Activated CD4-positive, alpha-beta memory T cell treated with anti-CD3 and anti-CD28 coated beads for 36 hours (primary cell): ENCODE measurements around the gene TRIM71. TPM values are rescaled to one million over a fixed set of nuclear protein-coding genes. Genes with fewer than 3 reads are reported as not detected.
"Not testable (repeated sequence)": the region's sequence is repeated elsewhere in the genome, so short reads cannot be mapped to it uniquely, and the experiment has no call there.

Source experiments
- CTCF ChIA-PET: fragments of 350-600 bp; sonication (Branson Sonifier 250); formaldehyde crosslinking; loops from one replicate; lab custom pipeline; 2021; ENCODE audit warnings: antibody characterized with exemption, inconsistent platforms; lab: Charles Lee
- POLR2A ChIA-PET: fragments of 350-600 bp; sonication (Branson Sonifier 250); formaldehyde crosslinking; loops from one replicate; lab custom pipeline; 2021; ENCODE audit warnings: antibody characterized with exemption; lab: Charles Lee
- DNase-seq: peaks from one replicate; pipeline ENCODE4 v3.0.0-alpha.2; 2020
- H3K27ac Mint-ChIP-seq: one replicate; pipeline ENCODE4 v1.8.0; 2021; ENCODE audit warnings: mixed read lengths
- H3K27me3 Mint-ChIP-seq: one replicate; pipeline ENCODE4 v1.8.0; 2021; ENCODE audit warnings: mixed read lengths
- H3K36me3 Mint-ChIP-seq: one replicate; pipeline ENCODE4 v1.8.0; 2021; ENCODE audit warnings: mixed read lengths
- H3K4me1 Mint-ChIP-seq: one replicate; pipeline ENCODE4 v1.8.0; 2021; ENCODE audit warnings: low read depth, mixed read lengths
- H3K4me3 Mint-ChIP-seq: one replicate; pipeline ENCODE4 v1.8.0; 2021; ENCODE audit warnings: mild to moderate bottlenecking, mixed read lengths
- H3K9me3 Mint-ChIP-seq: one replicate; pipeline ENCODE4 v1.8.0; 2021; ENCODE audit warnings: mixed read lengths
- intact Hi-C: fragments of 100-400 bp; cut with micrococcal nuclease; formaldehyde crosslinking; loops from one replicate; pipeline ENCODE4 v1.15.1; 2023
- total RNA-seq, 2 experiments: library from RNA; stranded (reverse); gene quantifications; one replicate each; pipeline ENCODE4 v1.2.3, GENCODE V29; 2021

The TRIM71 gene
- total RNA-seq, 2 experiments from 2014 or later = 0.02 TPM

- peaks cover 7% of the 10 kb centered on the region for H3K27me3 Mint-ChIP-seq
- H3K4me1 Mint-ChIP-seq = no peaks in the 10 kb centered on the region
- no peak overlapping the region for H3K27ac Mint-ChIP-seq
- CTCF ChIA-PET = no interaction called here
- H3K9me3 Mint-ChIP-seq = no peaks in the 10 kb centered on the region
- no peaks in the 10 kb centered on the region for H3K36me3 Mint-ChIP-seq
- POLR2A ChIA-PET = no interaction called here
- intact Hi-C loops = no loop called here
- DNase-seq = no peak
- no peak overlapping the region for H3K4me3 Mint-ChIP-seq
Observed at GRCh38 chr3:32837366-32837765, 19.6 kb downstream of the TRIM71 start.

- Mint-ChIP-seq H3K27me3 (peaks cover 6% of the 10 kb centered on the region), H3K9me3 (no peaks in the 10 kb centered on the region), H3K4me3 (no peak overlapping the region), H3K36me3 (no peaks in the 10 kb centered on the region), H3K4me1 (no peaks in the 10 kb centered on the region), H3K27ac (no peak overlapping the region)
- no peak for DNase-seq
- intact Hi-C loops = no loop called here
- ChIA-PET CTCF (no interaction called here), POLR2A (no interaction called here)
Observed at GRCh38 chr3:32837789-32838188, 20.0 kb downstream of the TRIM71 start.

GRCh38 chr3:32839714-32840085, 21.9 kb downstream of the TRIM71 start:
- Mint-ChIP-seq H3K4me3 (no peak overlapping the region), H3K27me3 (peaks cover 2% of the 10 kb centered on the region), H3K4me1 (no peaks in the 10 kb centered on the region), H3K36me3 (no peaks in the 10 kb centered on the region), H3K27ac (no peak overlapping the region), H3K9me3 (no peaks in the 10 kb centered on the region)
- CTCF ChIA-PET = no interaction called here
- DNase-seq = no peak
- POLR2A ChIA-PET = no interaction called here
- intact Hi-C loops = no loop called here

GRCh38 chr3:32840086-32840841, 22.5 kb downstream of the TRIM71 start:
- peaks cover 2% of the 10 kb centered on the region for H3K27me3 Mint-ChIP-seq
- no peaks in the 10 kb centered on the region for H3K4me1 Mint-ChIP-seq
- H3K36me3 Mint-ChIP-seq = no peaks in the 10 kb centered on the region
- intact Hi-C loops = no loop called here
- no peak overlapping the region for H3K4me3 Mint-ChIP-seq
- CTCF ChIA-PET = no interaction called here
- H3K27ac Mint-ChIP-seq = no peak overlapping the region
- no peaks in the 10 kb centered on the region for H3K9me3 Mint-ChIP-seq
- POLR2A ChIA-PET = no interaction called here
- DNase-seq = no peak

GRCh38 chr3:32841341-32841740, 23.5 kb downstream of the TRIM71 start:
- Mint-ChIP-seq H3K36me3 (no peaks in the 10 kb centered on the region), H3K27me3 (no peaks in the 10 kb centered on the region), H3K4me1 (no peaks in the 10 kb centered on the region), H3K4me3 (no peak overlapping the region), H3K9me3 (no peaks in the 10 kb centered on the region), H3K27ac (no peak overlapping the region)
- intact Hi-C loops = no loop called here
- no peak for DNase-seq
- ChIA-PET CTCF (no interaction called here), POLR2A (no interaction called here)

- Mint-ChIP-seq H3K4me1 (no peaks in the 10 kb centered on the region), H3K9me3 (no peaks in the 10 kb centered on the region), H3K36me3 (no peaks in the 10 kb centered on the region), H3K27ac (no peak overlapping the region), H3K4me3 (no peak overlapping the region), H3K27me3 (no peaks in the 10 kb centered on the region)
- intact Hi-C loops = no loop called here
- CTCF ChIA-PET = no interaction called here
- no peak for DNase-seq
- POLR2A ChIA-PET = no interaction called here
Observed at GRCh38 chr3:32841867-32842470, 24.2 kb downstream of the TRIM71 start.

GRCh38 chr3:32842531-32842931, 24.7 kb downstream of the TRIM71 start:
- ChIA-PET CTCF (no interaction called here), POLR2A (no interaction called here)
- intact Hi-C loops = no loop called here
- Mint-ChIP-seq H3K4me3 (no peak overlapping the region), H3K9me3 (no peaks in the 10 kb centered on the region), H3K4me1 (no peaks in the 10 kb centered on the region), H3K27me3 (no peaks in the 10 kb centered on the region), H3K36me3 (no peaks in the 10 kb centered on the region), H3K27ac (no peak overlapping the region)
- no peak for DNase-seq

- H3K27ac Mint-ChIP-seq = no peak overlapping the region
- POLR2A ChIA-PET = no interaction called here
- intact Hi-C loops = no loop called here
- no peaks in the 10 kb centered on the region for H3K27me3 Mint-ChIP-seq
- H3K4me3 Mint-ChIP-seq = no peak overlapping the region
- DNase-seq = no peak
- H3K9me3 Mint-ChIP-seq = no peaks in the 10 kb centered on the region
- H3K4me1 Mint-ChIP-seq = no peaks in the 10 kb centered on the region
- H3K36me3 Mint-ChIP-seq = no peaks in the 10 kb centered on the region
- CTCF ChIA-PET = no interaction called here
Observed at GRCh38 chr3:32842987-32843386, 25.2 kb downstream of the TRIM71 start.

GRCh38 chr3:32843510-32844321, 25.9 kb downstream of the TRIM71 start:
- ChIA-PET POLR2A (no interaction called here), CTCF (interaction anchor here (0.5 kb wide), 1 partner anchor 272 kb away, joined by 3 read pairs; no protein-coding TSS in a partner anchor)
- DNase-seq = no peak
- H3K27ac Mint-ChIP-seq = no peak overlapping the region
- no peaks in the 10 kb centered on the region for H3K27me3 Mint-ChIP-seq
- no peak overlapping the region for H3K4me3 Mint-ChIP-seq
- no peaks in the 10 kb centered on the region for H3K4me1 Mint-ChIP-seq
- H3K9me3 Mint-ChIP-seq = no peaks in the 10 kb centered on the region
- intact Hi-C loops = no loop called here
- H3K36me3 Mint-ChIP-seq = no peaks in the 10 kb centered on the region

- Mint-ChIP-seq H3K4me3 (no peak overlapping the region), H3K27me3 (no peaks in the 10 kb centered on the region), H3K4me1 (no peaks in the 10 kb centered on the region), H3K9me3 (no peaks in the 10 kb centered on the region), H3K36me3 (no peaks in the 10 kb centered on the region), H3K27ac (no peak overlapping the region)
- ChIA-PET CTCF (no interaction called here), POLR2A (no interaction called here)
- DNase-seq = no peak
- intact Hi-C loops = no loop called here
Observed at GRCh38 chr3:32844322-32844654, 26.5 kb downstream of the TRIM71 start.

- Mint-ChIP-seq H3K27ac (no peak overlapping the region), H3K4me3 (no peak overlapping the region), H3K4me1 (no peaks in the 10 kb centered on the region), H3K27me3 (no peaks in the 10 kb centered on the region), H3K36me3 (no peaks in the 10 kb centered on the region), H3K9me3 (no peaks in the 10 kb centered on the region)
- no peak for DNase-seq
- intact Hi-C loops = no loop called here
- ChIA-PET POLR2A (no interaction called here), CTCF (no interaction called here)
Observed at GRCh38 chr3:32844914-32845313, 27.1 kb downstream of the TRIM71 start.

- H3K9me3 Mint-ChIP-seq, H3K36me3 Mint-ChIP-seq, intact Hi-C loops, H3K27me3 Mint-ChIP-seq, H3K4me1 Mint-ChIP-seq, POLR2A ChIA-PET, H3K27ac Mint-ChIP-seq, DNase-seq, CTCF ChIA-PET, H3K4me3 Mint-ChIP-seq: not testable (repeated sequence)
Observed at GRCh38 chr3:32845546-32845945, 27.7 kb downstream of the TRIM71 start.
